LHCN-M2 (cell line): ENCODE data around the gene WDR48. TPM values are rescaled to one million over a fixed set of nuclear protein-coding genes. Genes with fewer than 3 reads are reported as not detected.

Source experiments
- DNase-seq: peaks from one replicate; pipeline ENCODE4 v3.0.0-alpha.2; 2012; ENCODE audit warnings: low read depth
- total RNA-seq: library from RNA; depleted of rRNA; stranded (reverse); fragments of >200 nt; gene quantifications from 2 replicates; pipeline ENCODE4 v1.2.3, GENCODE V29; 2014

The WDR48 gene
- total RNA-seq, 1 experiment from 2014 or later: 19.1 TPM

DNA sequence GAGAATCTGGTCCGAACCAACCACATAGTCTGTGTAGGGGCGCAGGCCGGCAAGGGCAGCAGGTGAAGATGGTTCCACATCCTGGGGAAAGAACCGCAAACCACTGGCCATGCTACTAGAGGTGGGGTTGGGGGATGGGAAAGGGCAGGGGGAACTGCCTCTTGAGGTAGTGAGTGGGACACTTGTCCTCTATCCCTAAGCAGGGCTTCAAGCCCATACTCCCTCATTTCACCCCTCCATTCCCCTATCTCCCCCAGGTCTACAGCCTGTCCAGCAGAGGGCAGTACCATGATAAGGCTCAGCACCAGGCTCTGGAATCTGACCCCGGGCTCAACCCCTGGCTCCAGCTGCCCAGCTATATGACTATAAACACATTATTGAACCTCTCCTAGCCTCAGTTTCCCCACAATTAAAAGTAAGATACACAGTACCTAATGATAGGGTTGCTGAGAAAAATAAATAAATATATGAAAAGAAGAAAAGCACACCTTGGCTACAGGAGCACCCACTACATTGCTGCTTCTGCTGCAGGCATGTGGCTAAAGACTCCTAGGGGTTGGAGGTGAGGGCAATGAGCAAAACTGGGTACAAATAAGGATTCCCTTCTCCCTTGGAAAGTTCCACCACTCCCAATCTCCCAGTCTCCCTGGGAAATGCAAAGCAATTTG is 49.3 kb downstream of the WDR48 start:
- peak; percentile 33 for DNase-seq

DNA sequence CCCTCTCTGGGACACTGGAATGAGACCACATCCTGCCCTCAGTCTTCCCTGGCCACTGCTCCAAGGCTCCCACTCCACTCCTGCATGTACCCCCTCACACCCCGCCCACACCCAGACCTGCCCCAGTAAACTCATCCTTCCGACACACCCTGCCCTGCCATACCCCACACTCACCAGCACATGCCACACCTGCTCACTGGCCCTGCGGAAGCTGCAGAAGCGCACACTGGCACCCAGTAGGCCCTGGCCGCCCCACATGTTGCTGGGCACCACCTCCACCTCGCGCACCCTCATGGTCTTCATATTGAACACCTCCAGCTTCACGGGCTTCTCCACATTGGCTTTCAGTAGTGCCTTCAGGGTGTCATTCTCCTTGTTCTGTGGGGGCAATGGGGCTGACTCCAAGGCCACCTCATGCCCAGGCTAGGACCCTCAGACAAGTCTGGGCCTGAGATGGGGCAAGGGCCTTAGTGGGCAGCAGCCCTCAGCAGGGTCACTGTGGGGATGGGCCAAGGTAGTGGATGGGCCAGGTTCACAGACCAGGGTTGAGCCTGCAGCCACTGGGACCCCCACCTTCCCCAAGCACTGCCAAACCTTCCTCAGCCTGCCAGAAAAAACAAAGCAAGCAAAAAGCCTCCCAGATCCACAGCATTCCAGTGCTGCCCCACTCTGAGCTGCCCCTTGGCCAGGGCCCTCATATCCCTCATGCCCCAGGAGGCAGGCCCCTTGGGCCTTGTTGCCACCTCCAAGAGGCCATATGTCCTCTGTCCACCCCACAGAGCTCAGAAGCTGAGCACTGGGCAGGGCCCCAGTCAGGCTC is 50.9 kb downstream of the WDR48 start:
- DNase-seq: no peak

DNA sequence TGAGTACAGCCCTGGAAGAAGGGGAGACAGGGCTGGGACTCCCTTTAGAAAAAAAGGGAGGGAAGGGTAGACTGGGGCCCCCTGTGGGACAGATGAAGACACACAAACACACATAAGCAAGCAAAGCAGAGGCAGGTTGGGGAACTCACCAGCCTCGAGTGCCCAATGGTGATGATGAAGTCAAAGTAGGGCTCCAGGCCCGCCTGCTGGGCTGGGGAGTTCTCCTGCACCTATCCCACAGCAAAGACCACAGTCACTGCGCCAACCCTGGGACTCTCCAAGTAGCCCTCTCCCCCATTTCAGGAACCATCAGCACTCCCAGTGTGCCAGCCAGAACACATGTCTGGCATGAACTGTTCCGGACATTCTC is 51.5 kb downstream of the WDR48 start:
- DNase-seq: no peak

DNA sequence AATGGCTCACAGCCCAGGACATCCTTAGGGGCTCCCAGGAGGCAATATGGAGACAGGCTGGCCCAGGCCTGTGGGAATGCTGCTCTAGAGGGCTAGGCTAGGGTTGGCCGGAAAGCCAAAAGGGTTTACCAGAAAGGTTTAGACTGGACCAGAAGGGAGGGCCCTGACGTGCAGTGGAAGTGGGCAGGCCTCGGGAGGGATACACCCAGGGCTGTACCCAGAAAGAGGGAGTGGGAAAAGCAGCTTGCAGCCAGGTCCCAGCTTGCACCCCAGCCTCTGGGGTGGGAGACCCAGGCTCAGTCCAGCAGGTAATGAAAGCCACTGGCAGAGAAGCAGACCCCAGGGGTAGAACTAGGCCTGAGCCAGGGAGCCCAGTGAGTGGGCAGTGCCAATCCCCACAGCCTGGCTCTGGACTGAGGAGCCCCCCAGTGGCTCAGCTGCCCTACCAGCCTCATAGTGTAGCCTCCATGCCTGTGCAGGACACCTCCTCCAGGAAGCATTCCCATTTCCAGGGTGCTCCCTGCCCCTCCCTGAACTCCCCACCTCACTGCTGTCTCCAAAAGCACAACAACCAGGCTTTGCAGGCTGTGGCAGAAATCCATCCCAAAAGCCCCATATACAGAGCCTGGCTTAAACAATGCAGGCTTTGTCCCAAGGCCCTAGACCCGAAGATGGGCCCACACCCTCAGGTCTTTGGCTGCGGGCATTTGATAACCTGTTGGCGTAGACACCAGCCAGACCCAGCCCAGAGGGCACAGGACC is 52.2 kb downstream of the WDR48 start:
- no peak for DNase-seq

DNA sequence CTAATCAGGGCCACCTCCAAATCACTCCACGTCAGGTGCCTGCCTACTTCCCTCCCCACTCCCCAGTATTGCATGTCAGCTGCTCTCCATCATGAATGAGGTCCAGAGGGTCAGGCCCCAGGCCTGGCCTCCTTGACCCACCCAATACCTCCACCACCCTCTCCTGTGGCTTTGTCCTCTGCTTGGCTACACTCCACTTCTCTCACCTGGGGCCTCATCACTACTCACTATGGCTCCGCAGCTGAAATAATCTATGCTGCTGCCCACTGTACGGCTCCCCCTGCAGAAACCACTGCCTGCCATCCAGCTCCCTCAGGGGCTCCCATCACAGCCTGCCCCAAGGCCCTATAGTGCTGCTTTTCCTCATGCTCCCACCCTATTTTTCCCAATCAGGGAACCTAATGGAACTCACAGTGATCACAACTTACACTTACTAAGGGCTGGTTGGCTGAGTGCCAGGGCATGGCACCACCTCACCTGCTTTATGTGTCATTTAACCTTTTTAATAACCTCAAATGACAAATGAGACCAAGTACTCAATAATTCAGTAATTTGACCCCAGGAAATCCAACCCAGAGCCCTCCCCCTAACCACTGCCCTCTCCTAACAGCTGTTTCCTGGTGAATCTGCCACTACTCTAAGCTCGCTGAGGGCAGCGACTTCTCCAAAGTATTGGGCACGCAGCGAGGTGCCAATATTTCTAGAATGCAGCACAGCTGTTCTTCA is 53.3 kb downstream of the WDR48 start:
- peak; percentile 45 for DNase-seq

DNA sequence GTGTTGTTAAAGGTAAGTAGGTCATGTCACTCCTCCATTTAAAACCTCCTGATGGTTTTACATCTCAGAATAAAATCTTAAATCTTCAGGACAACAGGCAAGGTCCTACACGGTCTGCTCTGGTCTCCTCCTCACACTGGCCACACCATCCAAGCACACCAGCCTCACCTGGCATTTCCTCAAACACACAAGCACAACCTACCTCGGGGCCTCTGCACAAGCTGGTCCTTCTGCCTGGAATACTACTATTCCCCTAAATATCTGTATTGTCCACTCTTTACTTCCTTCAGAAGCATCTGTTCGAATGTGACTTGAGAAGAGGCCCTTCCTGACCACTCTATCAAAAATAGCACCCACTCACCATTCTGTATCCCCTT is 53.9 kb downstream of the WDR48 start:
- no peak for DNase-seq

DNA sequence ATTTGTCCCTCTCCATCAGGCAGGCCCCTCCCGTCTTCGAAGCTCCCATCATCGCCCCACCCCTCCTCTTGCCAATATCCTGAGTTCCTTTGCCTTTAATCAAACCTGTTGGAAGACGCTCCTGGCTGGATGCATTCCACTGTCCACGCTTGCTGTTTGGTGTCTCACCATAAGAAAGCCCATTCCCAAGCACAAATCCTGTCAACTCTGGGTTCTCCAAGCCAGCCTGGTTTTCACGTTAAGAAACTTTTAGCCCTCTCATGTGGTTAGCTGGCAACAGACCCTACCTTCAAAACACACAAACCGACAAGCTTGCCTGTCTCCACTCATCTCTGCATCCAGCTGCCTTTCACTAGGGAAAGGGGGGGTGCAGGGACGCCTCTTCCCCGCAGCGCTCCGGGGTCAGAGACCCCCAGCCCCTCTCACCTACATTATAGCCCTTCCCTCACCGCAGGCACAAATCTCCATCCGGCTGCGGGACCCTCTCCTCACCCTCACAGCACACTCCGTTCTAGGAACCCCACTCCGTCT is 54.5 kb downstream of the WDR48 start:
- peak; percentile 22 for DNase-seq

DNA sequence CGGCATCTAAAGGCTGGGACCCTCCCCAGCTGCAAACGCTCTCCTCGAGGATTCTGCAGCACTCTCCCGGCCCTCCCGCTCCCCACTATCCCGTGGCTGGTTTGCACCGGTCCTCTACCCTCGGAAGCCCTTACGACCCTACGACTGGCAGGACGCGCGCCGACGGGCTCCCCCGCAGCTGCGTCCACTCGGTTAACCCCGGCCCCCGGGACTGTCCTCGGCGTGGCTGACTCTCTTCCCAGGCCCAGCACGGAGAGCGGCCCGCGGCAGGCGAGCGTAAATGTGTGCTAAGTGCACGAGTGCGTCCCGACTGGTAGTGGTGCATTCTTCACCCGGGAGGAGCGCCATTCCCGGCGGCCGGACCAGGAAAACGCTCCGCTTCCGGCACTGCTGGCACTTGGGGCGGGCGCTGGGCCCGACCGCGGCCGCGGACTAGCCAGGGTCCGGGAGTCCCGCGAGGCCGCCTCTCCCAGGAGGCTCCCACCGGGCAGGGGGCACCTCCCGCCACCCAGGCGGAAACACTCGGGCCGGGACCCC is 55.1 kb downstream of the WDR48 start:
- DNase-seq: peak; percentile 47

DNA sequence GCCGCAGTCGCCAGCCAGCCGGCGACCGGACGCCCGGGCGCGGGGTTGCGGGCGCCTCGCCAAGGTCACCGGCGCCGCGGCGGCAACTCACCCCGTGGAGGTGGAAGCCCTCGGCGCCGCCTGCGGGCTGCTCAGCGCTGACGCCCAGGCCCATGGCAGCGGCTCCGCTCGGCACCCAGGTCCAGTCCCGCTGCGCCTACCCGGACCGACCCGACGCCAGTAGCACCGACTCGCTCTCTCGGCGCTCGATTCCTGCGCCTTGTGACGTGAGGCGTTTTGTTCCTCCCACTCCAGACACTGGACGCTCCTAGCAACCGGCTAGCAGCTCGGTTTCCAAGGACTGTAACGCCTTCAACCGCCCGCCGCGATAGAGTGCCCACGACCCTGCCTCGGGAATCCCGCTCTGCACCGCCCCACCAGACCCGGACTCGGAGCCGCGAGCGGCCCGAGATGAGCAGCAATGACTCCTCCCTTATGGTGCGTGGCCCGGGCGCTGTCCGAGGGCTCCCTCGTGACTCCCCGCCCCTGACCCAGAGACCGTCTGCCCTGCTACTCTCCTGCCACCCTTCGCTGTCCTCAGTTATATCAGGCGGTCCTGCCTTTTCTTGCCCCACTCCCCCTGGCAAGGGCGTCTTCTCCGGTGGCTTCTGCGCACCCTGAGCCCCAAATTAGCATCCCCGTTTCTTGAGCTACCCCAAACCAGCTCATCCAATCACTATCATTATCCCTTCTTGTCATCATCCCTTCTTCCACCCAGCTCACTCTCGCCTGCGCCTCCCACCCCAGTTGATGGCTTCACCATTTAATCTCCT is 55.8 kb downstream of the WDR48 start, which contains the start of the genes GORASP1 and TTC21A:
TSS of gene GORASP1 (minus strand) at position 240 of the 812 bp plus-strand sequence. CDS start at position 154, 86 bp downstream.
TSS of gene TTC21A (plus strand) at position 293 of the 812 bp plus-strand sequence. CDS start at position 451, 158 bp downstream.
- peak; percentile 84 for DNase-seq

DNA sequence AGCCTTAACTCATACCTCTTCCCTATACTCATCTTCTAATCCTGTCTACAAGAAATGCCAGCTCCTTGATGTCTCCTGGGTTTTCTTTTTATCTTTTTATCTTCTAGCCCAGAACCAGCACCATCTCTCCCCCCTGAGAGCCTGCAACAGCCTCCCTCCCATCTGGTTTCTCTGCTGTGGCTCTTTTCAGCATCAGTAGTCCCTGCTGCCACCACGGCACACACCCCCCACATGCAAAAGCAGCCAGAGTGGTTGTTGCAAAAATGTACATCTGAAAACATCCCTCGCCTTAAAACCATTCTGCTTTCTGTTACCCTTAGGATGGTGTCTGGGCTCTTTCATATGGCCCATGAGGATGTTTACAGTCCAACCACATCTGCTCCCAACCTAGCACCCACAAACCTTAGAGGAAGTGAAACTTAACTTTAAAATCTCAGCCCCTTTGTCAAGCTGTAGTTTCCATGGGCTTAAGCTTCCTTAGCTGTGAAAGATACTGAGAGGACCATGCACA is 56.4 kb downstream of the WDR48 start:
- no peak for DNase-seq

DNA sequence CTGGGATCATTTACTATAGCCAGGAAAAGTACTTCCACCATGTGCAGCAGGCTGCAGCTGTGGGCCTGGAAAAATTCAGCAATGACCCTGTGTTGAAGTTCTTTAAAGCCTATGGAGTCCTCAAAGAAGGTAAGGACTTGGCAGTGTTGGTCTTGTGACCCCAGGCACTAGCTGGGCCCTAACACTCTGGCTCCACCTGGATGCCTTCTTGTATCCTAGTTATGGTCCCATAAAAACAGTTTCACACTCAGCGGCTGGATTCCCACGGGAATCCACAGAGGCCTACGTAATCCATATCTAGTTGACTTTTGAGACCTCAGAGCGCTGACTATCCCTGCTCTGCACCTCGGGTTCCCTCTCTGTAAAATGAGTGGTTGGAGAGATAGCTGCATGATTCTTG is 57.3 kb downstream of the WDR48 start:
- no peak for DNase-seq

DNA sequence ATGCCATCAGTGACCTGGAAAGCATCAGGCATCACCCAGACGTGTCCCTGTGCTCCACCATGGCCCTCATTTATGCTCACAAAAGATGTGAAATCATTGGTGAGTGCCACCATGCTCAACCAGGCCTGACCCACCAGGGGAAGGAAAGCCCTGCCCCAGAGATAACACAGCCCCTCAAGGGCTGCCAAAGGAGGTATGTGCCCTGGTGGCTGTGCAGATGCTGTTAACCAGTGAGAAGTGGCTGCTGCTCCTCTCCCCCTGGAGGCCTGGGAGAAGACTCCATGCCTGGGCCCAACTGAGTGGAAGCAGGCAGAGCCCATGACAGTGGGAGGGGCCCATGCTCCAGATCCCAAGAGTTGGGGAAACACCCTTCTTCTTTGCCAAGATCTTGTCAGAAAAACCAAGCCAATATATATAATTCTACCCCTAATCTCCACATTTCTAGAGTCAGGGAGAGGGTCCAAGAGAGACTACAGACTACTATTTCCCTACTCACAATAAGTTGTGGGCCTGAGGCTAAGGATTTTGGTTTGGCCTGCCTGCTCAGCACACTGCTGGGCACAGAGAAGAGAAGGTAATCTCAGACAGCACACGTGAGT is 58.3 kb downstream of the WDR48 start:
- DNase-seq: no peak

DNA sequence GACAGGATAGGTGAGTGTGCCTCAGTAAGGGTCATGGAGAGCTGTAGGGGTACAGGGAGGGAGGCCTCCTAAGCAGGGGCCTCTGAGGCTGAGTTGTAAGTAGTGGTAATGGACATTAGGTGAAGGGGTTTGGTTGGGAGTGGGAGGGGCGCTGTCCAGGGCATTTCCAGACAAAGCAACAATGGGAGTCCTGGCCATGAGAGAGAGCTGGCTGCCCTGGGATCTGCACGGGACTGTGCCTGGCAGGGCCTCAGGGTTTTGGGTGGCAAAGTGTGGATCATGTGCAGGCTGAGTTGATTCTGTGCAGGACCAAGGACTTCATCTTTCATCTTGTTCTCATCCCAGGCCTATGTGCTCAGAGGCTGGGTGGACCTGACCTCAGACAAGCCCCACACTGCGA is 60.3 kb downstream of the WDR48 start:
- DNase-seq: no peak

DNA sequence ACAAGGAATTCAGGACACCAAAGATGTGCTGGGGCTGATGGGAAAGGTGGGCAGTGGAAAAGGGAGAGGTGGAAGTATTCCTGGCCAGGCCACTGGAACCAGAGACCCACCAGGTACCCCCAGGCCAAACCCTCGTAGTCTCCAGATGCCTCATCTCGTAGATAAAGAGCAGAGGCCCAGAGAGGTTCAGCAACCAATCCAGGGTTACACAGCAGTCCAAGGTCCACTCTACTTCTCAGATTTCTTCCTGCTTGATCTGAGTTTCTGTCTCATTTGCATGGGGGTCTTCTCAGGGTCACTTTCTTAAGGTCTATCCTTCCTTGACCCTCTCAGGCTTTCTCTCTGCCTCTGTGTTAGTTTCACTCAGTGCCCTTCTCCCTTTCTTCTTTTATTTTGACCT is 60.7 kb downstream of the WDR48 start:
- DNase-seq: no peak

DNA sequence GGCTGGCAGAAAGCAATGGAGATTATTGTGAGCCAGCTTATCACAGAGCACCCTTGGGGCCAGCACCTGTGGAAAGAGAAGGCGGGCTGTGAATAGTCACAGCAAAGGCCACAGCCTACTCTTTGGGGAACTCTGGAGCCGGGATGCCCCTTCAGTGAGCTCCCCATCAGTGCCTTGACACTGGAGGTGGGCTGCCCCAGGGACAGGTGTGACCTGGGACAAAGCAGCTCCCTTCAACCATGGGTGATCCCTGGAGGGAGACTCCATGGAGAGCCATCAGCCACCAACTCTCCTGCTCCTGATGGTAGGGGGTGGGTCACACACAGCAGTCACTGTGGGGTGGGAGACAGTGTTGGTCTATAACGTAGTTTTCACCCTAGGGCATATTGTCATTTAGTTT is 61.5 kb downstream of the WDR48 start:
- no peak for DNase-seq

DNA sequence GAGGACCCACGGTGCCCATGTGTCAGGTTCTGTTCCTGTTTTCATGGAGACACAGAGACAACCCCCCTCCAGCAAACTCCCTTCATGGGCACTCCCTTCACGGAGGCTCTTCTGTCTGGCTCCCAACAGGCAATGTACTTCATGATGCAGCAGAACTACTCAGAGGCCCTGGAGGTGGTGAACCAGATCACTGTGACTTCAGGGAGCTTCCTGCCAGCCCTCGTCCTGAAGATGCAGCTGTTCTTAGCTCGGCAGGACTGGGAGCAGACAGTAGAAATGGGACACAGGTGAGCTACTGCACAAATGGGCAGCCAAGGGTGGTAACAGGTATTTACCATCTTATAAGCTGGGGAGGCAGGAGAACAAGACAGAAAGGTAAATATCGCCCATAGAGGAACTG is 62.6 kb downstream of the WDR48 start:
- no peak for DNase-seq

DNA sequence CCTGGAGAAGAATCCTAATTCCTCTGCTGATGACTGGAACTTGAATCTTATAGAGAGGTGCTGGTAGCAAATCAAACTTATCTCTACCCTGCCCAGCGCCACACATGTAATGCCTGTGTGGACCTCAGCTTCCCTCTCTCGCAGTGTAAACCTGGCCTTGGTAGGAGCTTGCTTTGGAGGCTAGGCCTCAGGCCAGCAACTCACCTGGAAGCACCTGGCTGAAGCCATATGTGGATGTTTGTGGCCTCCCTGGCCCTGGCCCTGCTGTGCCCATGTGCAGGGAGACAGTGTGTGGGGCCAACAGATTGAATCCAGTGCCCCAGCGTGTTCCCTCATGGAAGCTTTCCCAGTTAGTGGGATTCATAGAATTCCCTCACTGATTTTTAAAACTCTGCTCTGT is 64.1 kb downstream of the WDR48 start:
- DNase-seq: no peak

DNA sequence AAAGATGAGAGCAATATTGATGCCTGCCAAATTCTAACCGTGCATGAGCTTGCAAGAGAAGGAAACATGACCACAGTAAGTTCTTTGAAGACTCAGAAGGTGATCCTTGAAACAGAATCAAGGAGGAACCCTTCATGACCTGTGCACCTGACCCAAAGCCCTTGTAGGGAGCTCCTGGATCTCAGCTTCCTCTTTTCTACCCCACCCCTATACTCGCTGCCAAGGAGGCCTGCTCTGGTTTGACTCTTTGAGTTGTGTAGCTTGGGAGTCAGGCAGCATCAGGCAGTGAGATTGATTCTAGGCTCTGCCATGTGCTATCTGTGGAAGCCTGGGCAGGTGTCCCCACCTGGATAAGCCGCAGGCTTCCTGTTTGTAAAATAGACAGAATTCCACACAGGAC is 66.3 kb downstream of the WDR48 start:
- DNase-seq: no peak

DNA sequence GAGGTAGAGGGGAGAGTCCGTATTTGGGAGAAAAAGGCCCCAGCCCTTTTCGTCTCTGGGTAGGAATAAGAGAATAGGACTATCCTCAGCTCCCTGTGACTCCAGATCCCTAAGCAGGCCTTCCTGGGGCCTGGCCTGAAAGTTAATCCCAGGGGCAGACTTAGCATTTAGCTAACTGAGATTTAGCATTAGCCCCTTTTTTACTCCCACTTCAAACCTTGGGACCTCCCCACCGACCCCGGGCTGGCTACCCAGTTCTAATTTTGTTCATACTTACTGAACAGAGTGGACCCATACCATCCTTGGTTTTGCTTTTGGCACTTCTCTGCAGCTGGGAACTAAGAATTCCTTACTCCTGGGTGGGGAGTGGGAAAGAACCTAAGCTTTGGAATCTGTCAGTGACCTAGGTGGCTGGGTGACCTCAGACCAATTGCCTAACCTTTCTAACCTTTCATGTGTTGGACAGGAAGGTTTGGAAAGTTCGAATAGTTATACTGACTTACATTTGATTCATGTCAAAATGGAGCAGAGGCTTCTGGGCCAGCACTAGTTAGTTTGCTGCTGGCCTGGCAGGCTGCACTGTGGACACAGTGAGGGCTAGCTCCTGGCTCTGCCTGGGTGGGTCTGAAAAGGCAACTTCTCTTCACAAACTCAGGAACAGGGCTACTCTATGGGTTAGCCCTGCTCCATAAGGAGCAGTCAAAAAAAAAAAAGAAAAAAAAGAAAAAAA is 67.3 kb downstream of the WDR48 start:
- DNase-seq: no peak
